IMR-90 (cell line): ENCODE data around the gene MTUS2. TPM values are rescaled to one million over a fixed set of nuclear protein-coding genes. Genes with fewer than 3 reads are reported as not detected.

Experiments
- ATAC-seq: fragments of 200-7000 bp; cut with Tn5 transposase; 2 replicates; pipeline ENCODE4 v1.9.1; 2020; ENCODE audit warnings: low read depth, mild to moderate bottlenecking, moderate library complexity
- BruUV-seq: library from RNA; stranded (reverse); fragments of 400-500 nt; replicated peaks from 2 replicates; lab custom pipeline; 2021; lab: Mats Ljungman, UMichigan
- CTCF ChIA-PET: fragments of 300-600 bp; formaldehyde crosslinking; extraction: SDS; loops from one replicate; lab custom pipeline; 2021; ENCODE audit warnings: antibody characterized with exemption; lab: Yijun Ruan, JAX
- POLR2A ChIA-PET: fragments of 300-600 bp; sonication (Branson Sonifier 250); formaldehyde crosslinking; loops from one replicate; lab custom pipeline; 2022; ENCODE audit warnings: antibody characterized with exemption; ENCODE audit not compliant: unreplicated experiment; lab: Charles Lee
- DNase-seq: peaks from one replicate; pipeline ENCODE4 v3.0.0; 2013
- H2AFZ ChIP-seq: replicated peaks from 2 replicates; pipeline ENCODE3; 2013; ENCODE audit warnings: low read length, mild to moderate bottlenecking; ENCODE audit not compliant: poor library complexity
- H2AK5ac ChIP-seq: 2 replicates; pipeline ENCODE4 v1.6.1; 2013; ENCODE audit warnings: low read depth, low read length, inconsistent platforms
- H2AK9ac ChIP-seq: replicated peaks from 2 replicates; pipeline ENCODE3; 2013; ENCODE audit warnings: mild to moderate bottlenecking, low read depth, low read length, moderate library complexity; ENCODE audit not compliant: poor library complexity
- H2BK120ac ChIP-seq: 2 replicates; pipeline ENCODE4 v1.6.1; 2013; ENCODE audit warnings: low read depth, low read length, inconsistent platforms
- H2BK15ac ChIP-seq: 3 replicates; pipeline ENCODE4 v1.6.1; 2013; ENCODE audit warnings: low read depth, low read length, inconsistent platforms
- H2BK20ac ChIP-seq: 2 replicates; pipeline ENCODE4 v1.6.1; 2013; ENCODE audit warnings: low read depth, mild to moderate bottlenecking, inconsistent platforms, low read length, moderate library complexity
- H2BK5ac ChIP-seq: 2 replicates; pipeline ENCODE4 v1.6.1; 2013; ENCODE audit warnings: mild to moderate bottlenecking, low read depth, low read length, inconsistent platforms; ENCODE audit not compliant: poor library complexity, severe bottlenecking
- H3K14ac ChIP-seq: replicated peaks from 2 replicates; pipeline ENCODE4 v1.6.1; 2013; ENCODE audit warnings: low read depth, low read length, inconsistent platforms
- H3K18ac ChIP-seq: 2 replicates; pipeline ENCODE4 v1.6.1; 2013; ENCODE audit warnings: low read depth, low read length, control low read depth
- H3K23ac ChIP-seq: 2 replicates; pipeline ENCODE4 v1.6.1; 2013; ENCODE audit warnings: low read depth, low read length, inconsistent platforms
- H3K27ac ChIP-seq: 2 replicates; pipeline ENCODE4 v1.5.1; 2013; ENCODE audit warnings: mild to moderate bottlenecking, control low read depth, low read length; ENCODE audit not compliant: insufficient read depth
- H3K27me3 ChIP-seq: 2 replicates; pipeline ENCODE4 v1.6.1; 2013; ENCODE audit warnings: low read length; ENCODE audit not compliant: control insufficient read depth, insufficient read depth
- H3K36me3 ChIP-seq: 2 replicates; pipeline ENCODE4 v1.6.1; 2013; ENCODE audit warnings: low read length, mixed read lengths; ENCODE audit not compliant: control insufficient read depth, insufficient read depth
- H3K4ac ChIP-seq: 2 replicates; pipeline ENCODE4 v1.6.1; 2013; ENCODE audit warnings: low read depth, low read length, inconsistent platforms
- H3K4me1 ChIP-seq: 2 replicates; pipeline ENCODE4 v1.6.1; 2013; ENCODE audit warnings: low read length, mixed read lengths; ENCODE audit not compliant: control insufficient read depth, insufficient read depth
- H3K4me2 ChIP-seq: 2 replicates; pipeline ENCODE4 v1.6.1; 2013; ENCODE audit warnings: low read depth, mild to moderate bottlenecking, control low read depth, low read length, moderate library complexity
- H3K4me3 ChIP-seq: 2 replicates; pipeline ENCODE4 v1.5.1; 2013; ENCODE audit warnings: low read depth, mild to moderate bottlenecking, control low read depth, low read length, moderate library complexity; ENCODE audit not compliant: insufficient read depth
- H3K56ac ChIP-seq: 2 replicates; pipeline ENCODE4 v1.6.1; 2013; ENCODE audit warnings: low read length, inconsistent platforms; ENCODE audit not compliant: insufficient read depth; ENCODE audit errors: extremely low read depth
- H3K79me1 ChIP-seq, 2 experiments: 2 replicates each; pipeline ENCODE4 v1.6.1; 2013; ENCODE audit warnings: low read length in 2 of 2, inconsistent platforms in 1 of 2, low read depth in 1 of 2
- H3K9ac ChIP-seq: 2 replicates; pipeline ENCODE4 v1.6.1; 2013; ENCODE audit warnings: low read depth, low read length, control low read depth
- H3K9me1 ChIP-seq: 2 replicates; pipeline ENCODE4 v1.6.1; 2013; ENCODE audit warnings: low read length, inconsistent platforms; ENCODE audit not compliant: insufficient read depth
- H3K9me3 ChIP-seq: 2 replicates; pipeline ENCODE4 v1.6.1; 2013; ENCODE audit warnings: low read length; ENCODE audit not compliant: control insufficient read depth, insufficient read depth
- H4K20me1 ChIP-seq: 2 replicates; pipeline ENCODE4 v1.6.1; 2013; ENCODE audit warnings: low read length, inconsistent platforms; ENCODE audit not compliant: insufficient read depth
- H4K5ac ChIP-seq: 2 replicates; pipeline ENCODE4 v1.6.1; 2013; ENCODE audit warnings: mild to moderate bottlenecking, low read depth, low read length, control low read depth
- H4K8ac ChIP-seq, 2 experiments: 2 replicates each; pipeline ENCODE4 v1.6.1; 2013; ENCODE audit warnings: low read depth in 2 of 2, low read length in 2 of 2, control low read depth in 1 of 2, inconsistent platforms in 1 of 2
- H4K91ac ChIP-seq: 2 replicates; pipeline ENCODE4 v1.6.1; 2013; ENCODE audit warnings: low read depth, low read length, inconsistent platforms; ENCODE audit not compliant: insufficient read depth
- MAZ ChIP-seq: IDR thresholded peaks from 2 replicates; pipeline ENCODE4 v1.6.1; 2012; ENCODE audit warnings: low read depth, mild to moderate bottlenecking, low read length, improper control_type of control experiment, moderate library complexity, borderline replicate concordance
- SMC3 ChIP-seq: fragments of 150-350 bp; IDR thresholded peaks from 2 replicates; pipeline ENCODE4 v1.6.1; 2016; ENCODE audit warnings: low read depth, mild to moderate bottlenecking, antibody characterized with exemption, low read length, moderate library complexity
- WGBS, 2 experiments: methylation state at CpG; one replicate each; pipeline versions ENCODE4 v1.1.5 to v1.1.7; 2013; ENCODE audit warnings: missing lambda C conversion rate in 2 of 2; ENCODE audit not compliant: insufficient read length in 1 of 2; ENCODE audit errors: extremely low coverage in 2 of 2; 5-methylcytosine and 5-hydroxymethylcytosine counted together
- dilution Hi-C: fragments of 300-500 bp; cut with HindIII; formaldehyde crosslinking; loops from one replicate; pipeline ENCODE4 v1.14.3; 2018; ENCODE audit warnings: low sequenced_read_pairs; ENCODE audit not compliant: unreplicated experiment
- in situ Hi-C: fragments of 300-500 bp; cut with MboI; formaldehyde crosslinking; loops from 3 replicates; pipeline ENCODE4 v1.14.3; 2019; ENCODE audit warnings: low sequenced_read_pairs, inconsistent platforms, mixed read lengths
- intact Hi-C: fragments of 100-400 bp; cut with micrococcal nuclease; formaldehyde crosslinking; loops from 2 replicates; pipeline ENCODE4 v1.10.0; 2022
- polyA plus RNA-seq, 3 experiments: library from polyadenylated mRNA; depleted of rRNA; stranded (reverse); fragments of >200 nt; gene quantifications; 2 replicates each; pipeline ENCODE4 v1.2.3, GENCODE V29; 2012; ENCODE audit warnings: low replicate concordance in 1 of 3
- total RNA-seq: library from RNA; depleted of rRNA; stranded (reverse); fragments of >200 nt; gene quantifications from 2 replicates; pipeline ENCODE4 v1.2.3, GENCODE V29; 2012

MTUS2 gene
- total and polyA plus RNA-seq, 2 of the 4 experiments (the other 2 are of a cell fraction) = under 0.01 to 0.02 TPM

GRCh38 chr13:29384871-29385270, 564.7 kb downstream of the MTUS2 start:
- H3K23ac ChIP-seq = no peak overlapping the region
- no peaks in the 10 kb centered on the region for H3K36me3 ChIP-seq
- intact Hi-C loops (no loop called here), in situ Hi-C loops (no loop called here), dilution Hi-C loops (no loop called here)
- no peaks in the 10 kb centered on the region for H4K20me1 ChIP-seq
- H3K14ac ChIP-seq = no peak overlapping the region
- H3K9me3 ChIP-seq = no peaks in the 10 kb centered on the region
- no peak overlapping the region for H3K18ac ChIP-seq
- no peaks in the 10 kb centered on the region for H3K9me1 ChIP-seq
- no peak overlapping the region for H2AK9ac ChIP-seq
- H3K27me3 ChIP-seq = peaks cover 1% of the 10 kb centered on the region; the same call in 1 of the 2 replicates
- ATAC-seq (no peak), DNase-seq (no peak)
- H3K56ac ChIP-seq = no peak overlapping the region
- H3K4me3 ChIP-seq = no peak overlapping the region
- no peak overlapping the region for H2BK20ac ChIP-seq
- POLR2A ChIA-PET = no interaction called here
- CTCF ChIA-PET = interaction anchor here (0.8 kb wide), 1 partner anchor 14 kb away, joined by 3 read pairs; no protein-coding TSS in a partner anchor
- no peak overlapping the region for H4K5ac ChIP-seq
- TF ChIP-seq SMC3 = no peak
- TF ChIP-seq MAZ = no peak
- no peak overlapping the region for H4K8ac ChIP-seq
- H2AK5ac ChIP-seq = no peak overlapping the region
- no peak overlapping the region for H4K91ac ChIP-seq
- H2BK120ac ChIP-seq = no peak overlapping the region
- H3K4ac ChIP-seq = no peak overlapping the region
- no TSS peak for BruUV-seq
- no CpG with 5 or more reads among the region's 4 CpGs for WGBS, 2 experiments
- H2BK5ac ChIP-seq = no peak overlapping the region
- no peak overlapping the region for H2AFZ ChIP-seq
- H3K4me1 ChIP-seq = no peaks in the 10 kb centered on the region
- H3K27ac ChIP-seq = no peak overlapping the region
- no peak overlapping the region for H3K4me2 ChIP-seq
- no peaks in the 10 kb centered on the region for H3K79me1 ChIP-seq
- H2BK15ac ChIP-seq = no peak overlapping the region
- no peak overlapping the region for H3K9ac ChIP-seq
